ENCODE measurements around the gene PI4KB.
"Not testable (repeated sequence)": the region's sequence is repeated elsewhere in the genome, so short reads cannot be mapped to it uniquely, and the experiment has no call there.

PI4KB gene

DNA sequence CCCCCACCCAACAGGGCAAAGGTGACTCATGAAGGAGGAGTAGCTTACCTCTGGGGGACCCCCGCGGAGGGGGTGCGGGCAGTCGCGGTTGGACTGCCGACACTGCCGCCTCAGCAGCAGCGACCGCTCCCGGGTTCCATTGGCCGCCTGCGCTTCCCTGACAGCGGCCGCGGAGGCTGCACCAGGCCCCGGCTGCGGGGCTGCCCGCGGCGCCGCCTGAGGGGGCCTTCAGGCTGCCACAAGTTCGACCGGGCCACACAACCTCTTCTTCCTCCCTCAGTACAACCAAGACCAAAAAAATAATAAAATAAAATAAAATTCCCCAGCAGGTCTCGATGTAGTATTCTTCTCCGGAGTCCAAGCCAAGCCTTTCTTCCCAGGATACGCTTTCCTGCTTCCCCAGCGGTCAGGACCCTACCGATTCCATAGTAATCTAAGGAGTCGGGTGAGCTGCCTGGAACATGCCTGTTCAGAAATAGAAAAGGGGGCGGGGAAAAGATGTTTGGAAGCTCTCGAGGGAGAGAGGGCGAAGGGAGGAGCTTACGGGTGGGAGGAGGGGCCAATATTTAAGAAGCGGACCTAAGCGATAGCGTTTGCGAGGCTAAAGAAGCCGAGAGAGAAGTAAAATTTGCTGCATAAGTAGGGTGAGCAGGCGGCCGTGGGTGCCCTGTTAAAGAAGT, at the start of gene PI4KB:
Gene PI4KB, minus strand, starts transcription at position 194 of the 680 bp plus-strand sequence. CDS start 10,935 bp downstream, outside the sequence.
- peak; percentile 97 for DNase-seq

DNA sequence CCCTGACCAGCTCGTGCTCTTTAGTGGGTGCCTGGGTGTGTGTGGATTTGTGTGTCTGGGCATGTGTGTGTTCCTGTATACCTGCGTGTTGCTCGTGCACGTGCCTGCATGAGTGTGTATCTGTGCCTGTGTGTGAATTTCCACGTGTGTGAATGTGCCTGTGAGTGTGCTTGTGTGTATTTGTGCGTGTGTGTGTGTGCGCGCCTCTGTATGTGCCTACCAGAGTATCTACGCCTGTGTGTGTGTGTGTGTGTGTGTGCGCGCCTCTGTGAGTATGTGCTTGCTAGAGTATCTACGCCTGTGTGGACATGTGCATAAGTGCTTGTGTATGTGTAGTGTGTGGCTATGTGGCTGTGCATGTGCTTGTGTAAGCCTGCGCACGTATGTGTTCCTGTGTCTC, 46.0 kb upstream of the PI4KB start:
- DNase-seq, result no peak

DNA sequence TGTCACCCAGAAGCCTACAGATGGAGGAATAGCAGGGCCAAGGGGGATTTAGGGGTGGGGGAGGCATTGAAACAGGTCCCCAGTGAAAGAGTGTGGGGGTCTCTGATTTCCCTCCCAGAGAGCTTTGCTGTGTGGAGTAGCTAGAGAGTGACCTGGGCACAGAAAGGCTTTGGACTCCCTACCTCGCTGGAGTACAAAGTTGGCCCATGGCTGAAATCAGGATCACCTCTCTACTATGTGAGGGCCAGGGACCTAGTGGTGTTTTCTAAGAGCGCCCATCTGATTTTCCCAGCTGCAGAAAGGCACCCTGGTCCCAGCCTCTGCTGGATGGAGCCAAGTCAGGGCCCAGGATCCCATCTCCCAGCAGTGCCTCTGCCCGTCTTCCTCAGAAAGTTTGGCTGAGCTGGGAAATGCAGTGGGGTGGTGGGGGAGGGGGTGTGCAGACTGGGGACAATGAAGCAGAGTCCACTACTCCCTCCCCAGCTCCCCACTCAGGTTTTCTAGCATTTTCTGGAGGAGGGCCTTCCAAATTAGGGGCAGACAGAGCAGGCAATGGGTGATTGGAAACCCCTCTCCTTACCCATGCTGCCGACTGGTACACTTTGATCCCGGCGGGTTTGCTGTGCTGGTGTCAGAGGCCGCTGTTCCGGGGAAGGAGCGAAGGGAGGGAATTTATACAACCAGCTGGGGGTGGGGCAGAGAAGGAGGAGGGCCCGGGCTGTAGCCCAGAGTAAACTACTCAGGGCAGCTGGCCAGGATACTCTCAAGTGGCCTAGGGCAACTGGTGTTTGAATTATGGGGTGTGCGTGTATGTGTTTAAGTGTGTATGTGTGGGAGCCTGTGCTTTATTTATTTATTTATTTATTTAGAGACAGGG, 45.1 kb upstream of the PI4KB start, which contains the start of gene SELENBP1:
Gene SELENBP1, minus strand, starts transcription at position 648 of the 877 bp plus-strand sequence. Its CDS starts 64 bp downstream, at position 584.
- no peak for DNase-seq

DNA sequence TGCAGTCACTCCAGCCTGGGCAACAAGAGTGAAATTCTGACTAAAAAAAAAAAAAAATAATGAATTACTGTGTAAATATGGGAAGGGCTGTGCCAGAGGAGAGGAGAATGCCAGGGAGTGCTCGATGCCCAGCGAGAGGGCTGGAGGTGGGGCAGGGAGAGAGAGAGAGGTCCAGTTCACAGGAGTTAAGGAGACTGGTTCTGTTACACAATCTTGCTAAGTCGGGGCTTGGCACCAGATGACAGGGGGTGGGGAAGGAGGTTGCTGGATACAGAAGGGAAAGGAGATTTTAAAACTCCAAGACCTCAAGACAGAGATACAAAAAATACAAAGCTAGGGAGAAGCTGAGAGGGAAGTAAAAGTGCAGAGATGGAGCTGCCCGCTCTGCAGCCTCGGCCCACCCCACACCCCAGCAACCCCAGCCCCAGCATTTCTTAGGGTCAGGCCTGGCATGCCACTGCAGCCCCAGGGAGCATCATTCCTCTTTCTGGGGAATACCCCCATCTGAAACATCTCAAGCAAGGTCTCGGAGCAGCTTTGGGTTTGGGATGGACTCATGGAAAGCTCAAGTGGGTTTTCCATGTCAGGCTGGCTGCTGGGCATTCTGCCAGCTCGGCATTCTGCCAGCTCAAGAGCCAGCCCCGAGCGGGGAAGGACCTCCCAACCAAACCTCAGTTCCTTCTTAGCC, 44.3 kb upstream of the PI4KB start:
- DNase-seq, result no peak

DNA sequence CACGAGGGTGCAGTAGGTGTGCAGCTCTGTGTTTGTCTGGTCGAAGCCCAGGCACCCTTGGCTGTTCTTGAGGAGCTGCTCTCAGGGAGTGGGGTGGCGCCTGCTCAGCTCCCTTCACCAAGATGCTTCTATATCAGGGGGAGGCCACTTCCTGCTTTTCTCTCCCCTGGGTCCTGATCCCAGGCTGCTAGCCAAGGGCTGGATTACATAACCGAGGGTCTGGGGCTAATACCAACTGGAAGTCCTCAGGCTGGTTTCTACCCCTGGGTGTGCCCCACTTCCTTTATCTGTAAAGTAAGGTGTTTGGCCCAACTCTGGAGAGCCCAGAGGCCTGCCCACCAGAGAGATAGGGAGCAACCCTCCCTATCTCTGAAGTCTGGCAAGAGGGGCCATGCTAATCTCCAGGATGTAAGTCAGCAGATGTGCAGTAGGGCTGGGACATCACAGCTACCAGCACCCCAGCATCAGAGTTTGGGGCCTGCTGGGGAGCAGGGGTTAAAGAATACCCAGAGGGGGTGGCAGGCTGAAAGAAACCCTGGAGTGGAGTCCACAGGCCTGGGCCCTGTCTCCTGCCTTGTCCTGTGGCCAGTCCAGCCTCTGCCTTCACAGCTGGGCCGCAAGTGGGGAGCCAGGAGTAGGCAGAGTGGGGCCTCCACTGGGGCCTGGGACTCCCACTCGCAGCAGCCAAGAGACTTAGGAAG, 43.1 kb upstream of the PI4KB start:
- no peak for DNase-seq

DNA sequence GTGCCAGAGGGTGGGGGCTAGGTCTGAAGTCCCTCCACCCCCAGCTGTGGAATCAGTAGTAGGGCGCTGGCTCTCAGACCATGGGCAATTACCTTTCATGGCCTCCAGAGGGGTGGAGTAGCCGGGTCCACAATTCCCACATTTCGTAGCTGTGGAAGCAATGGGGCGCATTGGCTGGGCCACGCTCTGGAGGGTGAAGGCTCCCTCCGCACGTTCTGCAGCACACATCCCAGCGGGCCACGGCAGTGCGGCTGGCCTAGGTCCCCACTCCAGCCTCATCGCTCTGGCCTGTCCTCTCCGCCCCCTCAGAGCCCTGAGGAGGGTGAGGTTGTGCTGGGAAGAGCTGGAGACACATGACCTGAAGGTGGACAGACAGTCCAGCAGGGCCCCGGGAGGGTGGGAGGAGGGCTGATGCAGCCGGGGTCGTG, 42.4 kb upstream of the PI4KB start:
- no peak for DNase-seq

DNA sequence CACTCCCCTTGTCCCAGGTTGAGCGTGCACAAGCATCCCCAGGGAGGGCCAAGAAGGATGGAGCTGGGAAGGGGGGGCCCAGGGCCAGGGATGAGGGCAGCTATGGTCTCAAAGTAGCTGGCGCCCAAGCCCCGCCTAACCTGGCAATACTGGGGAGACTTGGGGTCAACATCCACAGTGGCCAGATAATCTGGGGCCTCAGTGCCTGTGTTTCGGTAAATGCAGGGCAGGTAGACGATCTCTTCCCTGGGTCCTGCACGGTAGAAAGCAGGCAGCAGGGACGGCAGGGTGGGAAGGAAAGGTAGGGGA, 42.0 kb upstream of the PI4KB start:
- DNase-seq, result no peak

DNA sequence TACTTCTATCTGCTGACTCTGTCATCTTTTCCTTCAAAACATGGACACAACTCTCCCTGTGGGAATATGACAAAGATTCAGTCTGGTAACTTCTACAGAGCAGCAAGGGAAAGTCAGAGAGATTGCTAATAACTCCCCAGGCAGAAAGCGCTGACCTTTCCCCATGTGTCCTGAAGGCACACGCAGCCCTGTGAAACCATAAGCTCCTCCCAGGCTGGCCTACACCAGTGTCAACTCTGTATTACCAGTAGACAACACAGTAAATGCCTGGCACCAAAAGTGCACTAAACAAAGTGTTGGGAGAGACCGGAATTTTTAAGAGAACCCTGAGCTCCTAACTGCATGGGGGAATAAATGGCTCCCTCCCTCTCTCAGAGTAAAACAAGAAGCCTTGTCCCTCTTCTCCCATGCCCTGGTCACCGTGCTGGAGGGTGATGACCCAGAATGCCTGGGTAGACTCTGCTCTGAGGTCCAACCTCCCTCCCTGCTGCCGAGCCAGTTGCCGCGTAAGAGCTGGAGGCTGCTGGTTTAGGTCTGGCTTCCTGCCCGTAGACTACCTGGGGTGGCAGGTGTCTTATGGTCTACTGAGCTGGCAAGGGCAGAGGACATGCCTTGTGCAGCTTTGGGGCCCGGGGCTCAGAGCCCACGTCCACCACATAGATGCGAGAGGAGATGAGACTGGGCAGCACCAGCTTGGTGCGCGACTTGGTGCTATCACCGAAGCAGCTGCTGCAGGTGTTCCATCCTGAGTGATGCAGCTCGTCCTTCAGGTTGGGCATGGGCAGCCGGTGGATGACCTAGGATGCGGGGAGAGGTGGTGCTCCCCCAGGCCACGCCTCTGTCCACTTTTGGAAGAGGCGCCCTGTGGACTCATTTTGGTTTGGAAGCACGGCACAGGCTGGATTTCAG, 41.4 kb upstream of the PI4KB start:
- no peak for DNase-seq

DNA sequence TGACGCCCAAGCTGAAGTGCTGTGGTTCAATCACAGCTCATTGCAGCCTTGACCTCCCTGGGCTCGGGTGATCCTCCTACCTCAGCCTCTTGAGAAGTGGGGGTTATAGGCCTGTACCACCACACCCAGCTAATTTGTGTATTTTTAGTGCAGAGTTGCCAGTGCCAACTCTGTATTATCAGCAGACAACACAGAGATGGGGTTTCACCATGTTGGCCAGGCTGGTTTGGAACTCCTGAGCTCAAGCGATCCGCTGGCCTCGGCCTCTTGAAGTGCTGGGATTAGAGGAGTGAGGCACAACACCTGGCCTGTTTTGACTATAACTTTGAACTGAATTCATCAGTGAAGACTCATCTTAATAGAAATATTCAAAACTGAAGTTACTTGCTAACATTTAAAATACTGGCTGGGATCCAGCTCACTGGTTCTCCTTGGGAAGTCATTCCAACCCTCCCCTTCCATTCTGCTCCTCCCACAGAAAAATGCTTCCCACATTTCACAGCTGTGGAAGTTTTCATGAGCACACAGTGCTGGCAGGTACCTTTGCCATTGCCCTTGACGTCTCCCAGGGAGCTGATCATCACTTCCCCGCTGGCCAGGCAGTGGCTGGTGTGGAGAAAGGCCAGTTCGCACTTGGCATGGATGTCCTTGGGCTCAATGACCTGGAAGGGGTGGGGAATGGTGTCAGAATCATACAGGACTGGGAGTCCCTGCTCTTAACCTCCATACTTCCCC, 40.6 kb upstream of the PI4KB start:
- DNase-seq, result no peak

DNA sequence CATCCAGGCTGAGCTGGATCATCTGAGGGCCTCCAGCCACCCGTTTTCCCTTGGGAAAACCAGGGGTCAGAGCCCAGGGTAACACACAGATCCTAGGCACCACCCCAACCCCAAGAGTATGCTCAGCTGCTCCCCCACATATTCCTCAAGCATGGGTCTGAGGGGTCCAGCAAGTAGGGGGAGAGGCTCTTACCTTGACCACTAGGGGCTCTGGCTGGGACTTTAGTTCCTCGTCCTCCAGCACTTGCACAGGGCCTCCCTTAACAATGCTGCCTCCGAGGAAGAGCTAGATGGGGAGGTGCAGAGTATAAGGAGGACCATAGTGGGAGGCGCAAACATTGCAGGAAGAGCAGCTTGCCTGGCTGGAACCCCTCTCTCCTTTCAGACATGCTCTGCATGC, 37.8 kb upstream of the PI4KB start:
- DNase-seq, result no peak

DNA sequence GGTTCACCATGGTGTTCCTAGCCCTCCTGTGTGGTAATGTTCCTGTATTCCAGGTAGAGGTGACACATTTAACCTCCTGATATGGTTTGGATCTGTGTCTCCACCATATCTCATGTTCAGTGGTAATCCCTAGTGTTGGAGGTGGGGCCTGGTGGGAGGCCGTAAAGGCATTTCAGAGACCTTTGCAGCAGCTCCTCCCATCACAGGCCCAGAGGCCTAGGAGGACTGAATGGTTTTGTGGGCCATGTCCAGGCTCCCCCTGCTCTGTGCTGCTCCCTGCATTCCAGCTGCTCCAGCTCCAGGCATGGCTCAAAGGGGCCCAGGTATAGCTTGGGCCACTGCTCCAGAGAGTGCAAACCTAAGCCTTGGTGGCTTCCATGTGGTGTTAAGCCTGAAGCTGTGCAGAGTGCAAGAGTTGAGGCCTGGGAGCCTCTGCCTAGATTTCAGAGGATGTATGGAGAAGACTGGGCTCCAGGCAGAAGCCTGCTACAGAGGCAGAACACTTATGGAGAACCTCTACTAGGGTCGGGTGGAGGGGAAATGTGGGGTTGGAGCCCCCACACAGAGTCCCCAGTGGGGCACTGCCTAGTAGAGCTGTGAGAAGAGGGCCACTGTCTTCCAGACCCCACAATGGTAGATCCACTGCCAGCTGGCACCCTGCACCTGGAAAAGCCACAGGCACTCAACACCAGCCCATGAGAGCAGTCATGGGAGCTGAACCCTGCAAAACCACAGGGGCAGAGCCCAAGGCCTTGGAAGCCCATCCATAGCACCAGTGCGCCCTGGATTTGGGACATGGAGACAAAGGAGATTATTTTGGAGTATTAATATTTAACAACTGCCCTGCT, 35.3 kb upstream of the PI4KB start:
- no peak for DNase-seq

DNA sequence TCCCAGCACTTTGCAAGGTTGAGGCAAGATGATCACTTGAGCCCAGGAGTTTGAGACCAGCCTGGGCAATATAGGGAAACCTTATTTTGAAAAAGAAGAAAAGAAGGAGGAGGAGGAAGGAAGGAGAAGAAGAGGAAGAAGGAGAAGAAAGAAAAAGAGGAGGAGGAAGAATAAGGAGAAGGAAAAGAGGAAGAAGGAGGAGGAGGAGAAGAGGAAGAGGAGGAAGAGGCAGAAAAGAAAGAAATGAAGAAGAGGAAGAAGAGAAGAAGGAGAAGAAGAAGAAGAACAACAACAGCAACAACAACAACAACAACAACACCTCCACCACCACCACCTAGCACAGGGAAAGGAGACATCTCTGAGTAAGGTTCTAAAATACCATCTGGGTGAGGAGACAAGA, 34.7 kb upstream of the PI4KB start:
- DNase-seq, result no peak

DNA sequence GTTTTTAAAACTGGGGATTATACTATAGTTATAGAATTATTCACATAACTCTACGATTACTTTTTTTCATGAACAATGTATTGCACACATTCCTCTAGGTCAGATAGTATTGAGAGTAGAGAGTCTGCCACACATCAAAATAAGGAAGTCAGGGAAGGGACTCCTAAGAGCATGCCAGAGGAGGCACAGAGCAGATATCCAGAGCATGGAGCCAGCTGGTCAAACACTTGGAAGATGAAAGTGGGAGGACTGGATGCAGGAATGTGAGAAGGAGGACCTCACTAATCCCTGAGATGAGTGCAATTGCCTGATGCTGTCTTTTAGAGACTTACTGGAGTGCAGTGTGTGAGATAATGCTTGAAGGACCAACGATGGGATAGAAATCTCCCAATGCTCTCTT, 29.5 kb upstream of the PI4KB start:
- no peak for DNase-seq

DNA sequence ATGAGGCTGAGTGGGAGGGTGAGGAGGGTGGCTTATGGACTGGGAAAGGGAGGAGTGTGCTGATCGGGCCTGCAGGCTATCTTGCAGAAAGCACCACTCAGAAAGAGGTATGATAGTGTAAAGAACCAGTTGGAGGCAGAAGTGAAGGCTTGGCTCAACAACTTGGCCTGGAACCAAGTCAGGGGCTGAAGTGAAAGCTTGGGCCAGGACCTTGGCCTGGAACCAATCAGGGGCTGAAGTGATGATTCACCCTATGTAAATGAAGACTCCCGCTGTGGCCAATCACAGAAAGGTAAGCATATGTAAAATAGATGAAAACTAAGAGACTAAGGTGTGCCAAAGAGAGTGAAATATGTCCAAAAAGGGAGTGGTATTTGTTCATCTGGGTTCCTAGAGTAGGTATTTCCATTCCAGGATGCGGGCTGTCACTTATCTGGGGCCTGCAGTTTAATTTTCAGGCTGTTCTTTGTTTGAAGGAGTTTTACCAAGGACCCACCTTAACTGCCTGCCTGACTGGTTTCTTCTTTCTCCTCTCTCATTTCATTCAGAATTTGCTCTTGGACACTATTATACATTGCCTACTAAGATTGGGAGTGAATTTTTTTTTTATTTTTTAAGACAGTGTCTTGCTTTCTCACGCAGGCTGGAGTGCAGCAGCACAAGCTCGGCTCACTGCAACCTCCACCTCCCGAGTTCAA, 25.0 kb upstream of the PI4KB start:
- DNase-seq, result no peak

DNA sequence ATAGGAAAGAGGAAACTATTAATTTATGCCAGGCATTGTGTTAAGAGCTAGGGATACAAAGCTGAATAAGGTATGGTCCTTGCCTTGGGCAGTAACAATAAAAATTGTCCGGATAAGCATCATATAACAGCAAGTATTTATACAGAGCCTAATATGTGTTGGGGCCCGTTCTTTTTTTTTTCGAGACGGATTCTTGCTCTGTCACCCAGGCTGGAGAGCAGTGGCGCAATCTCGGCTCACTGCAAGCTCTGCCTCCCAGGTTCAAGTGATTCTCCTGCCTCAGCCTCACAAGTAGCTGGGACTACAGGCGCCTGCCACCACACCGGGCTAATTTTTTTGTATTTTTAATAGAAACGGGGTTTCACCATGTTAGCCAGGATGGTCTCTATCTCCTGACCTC, 23.1 kb upstream of the PI4KB start:
- DNase-seq, result not testable (repeated sequence)

DNA sequence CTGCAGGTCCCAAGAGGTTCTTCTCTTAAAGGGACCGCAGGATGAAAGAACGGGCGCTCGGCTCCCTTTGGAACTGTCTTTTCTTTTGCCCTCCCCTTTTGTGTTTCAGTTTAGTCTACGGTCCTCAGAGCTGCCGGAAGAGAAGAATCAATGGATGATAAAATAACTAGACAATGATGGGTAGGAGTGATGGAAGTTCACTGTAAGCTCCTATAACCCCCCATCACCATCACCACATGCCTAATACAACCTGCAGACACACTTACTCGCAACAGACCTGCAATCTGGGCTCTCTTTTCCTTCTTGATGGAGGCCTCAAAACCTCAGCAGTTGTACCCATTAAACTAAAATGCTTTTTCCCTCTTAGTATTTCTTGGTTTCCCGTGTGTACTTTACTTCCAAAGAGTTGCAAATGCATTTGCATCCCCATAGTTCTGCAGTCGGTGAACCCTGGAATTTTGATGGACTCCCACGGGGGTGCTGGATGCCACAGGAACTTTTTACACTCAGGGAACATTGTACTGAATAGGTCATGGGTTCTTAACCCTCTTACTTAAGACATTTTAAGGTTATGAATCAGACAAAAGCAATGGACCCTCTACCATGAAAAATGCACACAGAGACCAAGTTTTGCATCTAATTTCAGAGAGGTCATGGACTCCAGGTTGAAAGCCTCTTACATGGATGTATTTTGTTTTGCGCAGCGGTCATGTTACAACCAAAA, 20.5 kb upstream of the PI4KB start:
- DNase-seq, result no peak

DNA sequence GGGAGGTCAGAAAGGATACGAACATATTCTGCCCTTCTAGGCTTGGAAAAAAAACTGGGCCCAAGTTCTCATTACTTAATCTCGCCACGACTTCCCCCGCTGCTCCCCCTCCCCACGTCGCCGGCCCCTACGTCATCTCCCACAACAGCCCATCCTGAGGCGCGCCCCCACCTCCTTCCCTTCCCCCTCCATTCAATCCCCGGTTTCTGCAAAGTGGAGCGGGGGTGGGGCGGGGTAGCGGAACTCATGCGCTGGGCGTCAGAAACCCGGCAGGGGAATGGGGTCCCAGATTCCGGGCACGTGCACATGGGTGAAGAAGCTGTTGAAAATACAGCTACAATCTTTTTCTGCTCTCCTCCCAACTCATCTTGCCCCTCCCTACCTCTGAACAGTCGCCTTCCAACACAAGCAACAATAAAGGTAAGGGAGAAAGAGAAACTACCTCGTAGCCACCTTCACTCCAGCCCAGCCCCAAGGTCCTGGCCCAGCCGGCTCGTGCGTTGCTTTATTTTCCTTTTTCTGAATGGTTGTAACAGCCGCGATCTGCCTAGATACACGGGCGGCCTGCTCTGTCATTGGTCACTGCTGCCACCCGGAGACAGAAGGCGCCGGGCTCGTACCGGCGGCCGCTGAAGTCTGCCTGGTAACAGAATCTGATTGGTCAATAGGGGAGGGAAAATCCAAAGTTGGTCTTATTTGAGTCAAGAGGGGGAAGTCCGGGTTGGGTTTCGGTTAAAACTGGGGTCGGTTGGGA, 19.7 kb upstream of the PI4KB start, which contains the start of gene RFX5:
Gene RFX5, minus strand, starts transcription at position 484 of the 754 bp plus-strand sequence. CDS start 932 bp downstream, outside the sequence.
- peak; percentile 99 for DNase-seq

All from CD4-positive, alpha-beta T cell treated with Interleukin-10 for 1 hour (primary cell).